ENCODE measurements around the gene NARS2. TPM values are rescaled to one million over a fixed set of nuclear protein-coding genes. Genes with fewer than 3 reads are reported as not detected.

NARS2 gene
- total RNA-seq, 6 donors from 2014 or later: 7.7 to 45.1 (median 15.5) TPM

DNA sequence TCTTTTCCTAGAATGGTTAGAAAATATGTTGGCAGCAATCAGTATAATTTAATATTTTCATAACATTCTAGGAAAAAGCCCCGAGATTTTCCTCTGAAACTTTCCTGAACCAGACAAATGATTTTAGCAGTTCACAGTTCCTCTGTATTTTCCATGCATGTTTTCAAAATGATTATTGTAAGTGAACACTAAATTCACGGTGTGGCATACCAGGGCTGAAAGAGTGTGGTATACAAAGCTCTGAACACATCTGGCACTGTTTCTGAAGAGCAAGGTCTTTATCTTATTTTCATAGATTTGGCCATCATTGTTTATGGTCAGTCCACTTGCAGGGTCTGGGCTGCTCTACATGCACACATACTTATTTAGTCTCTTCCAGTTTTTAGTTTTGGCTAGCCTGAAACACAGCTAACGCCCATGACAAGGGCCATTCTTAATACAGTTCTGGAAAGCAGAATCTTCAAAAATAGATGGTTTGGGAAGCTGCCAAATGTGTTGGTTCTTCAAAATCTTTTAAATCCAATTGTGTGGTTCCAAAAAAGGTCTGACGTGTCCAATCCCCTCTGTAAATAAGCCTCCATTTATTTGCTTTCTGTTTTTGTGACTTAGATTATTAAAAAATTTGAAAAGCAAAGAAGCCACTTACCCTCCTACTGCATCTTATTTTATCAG is 149.1 kb downstream of the NARS2 start:
- 59 to 62% methylated on average over 4 of the region's 4 CpGs for WGBS, 2 donors
- H3K27me3 ChIP-seq: no peaks in the 10 kb centered on the region
- no peaks in the 10 kb centered on the region for H3K36me3 ChIP-seq
- peak overlapping the region; percentile 59 to 73 (median 60) for H3K27ac ChIP-seq
- DNase-seq (no peak), ATAC-seq (ENCODE audit: low FRiP score in 2 of 2) (peak in 1 of 2 donors; percentile 32)
- no peak for TF ChIP-seq POLR2A (IDR thresholded peaks at IDR 0.05)
- TF ChIP-seq CTCF (IDR thresholded peaks at IDR 0.05): no peak
- no peak for TF ChIP-seq POLR2AphosphoS5 (IDR thresholded peaks at IDR 0.05)
- TF ChIP-seq EP300 (IDR thresholded peaks at IDR 0.05): no peak
- no peaks in the 10 kb centered on the region for H3K9me3 ChIP-seq
- H3K4me1 ChIP-seq: peaks cover 0 to 10% (median 3%) of the 10 kb centered on the region in 4 donors
- no peak overlapping the region for H3K4me3 ChIP-seq

GRCh38 chr11:78424334-78425270 is 150.1 kb downstream of the NARS2 start:
- ATAC-seq (ENCODE audit: low FRiP score in 2 of 2): peak; percentile 52 to 59
- no peak overlapping the region for H3K4me3 ChIP-seq
- H3K27ac ChIP-seq: peak overlapping the region; percentile 59 to 73 (median 60)
- H3K4me1 ChIP-seq: peaks cover 8 to 20% (median 12%) of the 10 kb centered on the region in 4 donors
- H3K36me3 ChIP-seq: no peaks in the 10 kb centered on the region
- DNase-seq: no peak
- 62 to 67% methylated on average over 7 of the region's 7 CpGs for WGBS, 2 donors
- TF ChIP-seq EP300 (IDR thresholded peaks at IDR 0.05): peak in 2 of 4 donors; percentile 3 to 5
- TF ChIP-seq POLR2A (IDR thresholded peaks at IDR 0.05): peak in 1 of 4 donors; percentile 22
- TF ChIP-seq CTCF (IDR thresholded peaks at IDR 0.05): no peak
- TF ChIP-seq POLR2AphosphoS5 (IDR thresholded peaks at IDR 0.05): peak in 1 of 2 donors; percentile 57
- no peaks in the 10 kb centered on the region for H3K9me3 ChIP-seq
- H3K27me3 ChIP-seq: no peaks in the 10 kb centered on the region

DNA sequence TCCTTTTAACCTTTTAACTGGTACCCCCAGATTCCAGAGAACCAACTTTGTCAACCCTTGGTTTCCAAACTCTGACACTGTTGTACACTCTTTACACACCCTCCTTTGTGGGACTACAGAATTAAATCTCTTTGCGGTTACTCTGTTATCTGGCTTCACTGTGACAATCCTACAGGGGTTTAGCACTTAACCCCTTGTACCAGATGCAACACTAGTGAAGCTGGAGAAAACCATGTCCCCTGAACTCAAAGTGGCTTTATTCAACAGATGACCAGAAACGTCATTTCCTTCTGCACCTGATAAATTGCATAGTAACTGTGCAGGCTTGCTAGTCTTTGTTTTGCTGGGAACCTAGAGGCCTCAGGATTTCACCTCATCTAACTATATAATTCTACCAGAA is 151.4 kb downstream of the NARS2 start:
- Histone ChIP-seq H3K4me3 (no peak overlapping the region), H3K36me3 (no peaks in the 10 kb centered on the region), H3K9me3 (no peaks in the 10 kb centered on the region), H3K27ac (no peak overlapping the region), H3K27me3 (no peaks in the 10 kb centered on the region), H3K4me1 (peaks cover 19 to 33% (median 24%) of the 10 kb centered on the region in 4 donors)
- TF ChIP-seq CTCF (IDR thresholded peaks at IDR 0.05) (no peak), POLR2A (IDR thresholded peaks at IDR 0.05) (no peak), EP300 (IDR thresholded peaks at IDR 0.05) (no peak), POLR2AphosphoS5 (IDR thresholded peaks at IDR 0.05) (no peak)
- DNase-seq: no peak
- no peak for ATAC-seq (ENCODE audit: low FRiP score in 2 of 2)
- WGBS, 2 donors: 75 to 76% methylated on average over 2 of the region's 2 CpGs

DNA sequence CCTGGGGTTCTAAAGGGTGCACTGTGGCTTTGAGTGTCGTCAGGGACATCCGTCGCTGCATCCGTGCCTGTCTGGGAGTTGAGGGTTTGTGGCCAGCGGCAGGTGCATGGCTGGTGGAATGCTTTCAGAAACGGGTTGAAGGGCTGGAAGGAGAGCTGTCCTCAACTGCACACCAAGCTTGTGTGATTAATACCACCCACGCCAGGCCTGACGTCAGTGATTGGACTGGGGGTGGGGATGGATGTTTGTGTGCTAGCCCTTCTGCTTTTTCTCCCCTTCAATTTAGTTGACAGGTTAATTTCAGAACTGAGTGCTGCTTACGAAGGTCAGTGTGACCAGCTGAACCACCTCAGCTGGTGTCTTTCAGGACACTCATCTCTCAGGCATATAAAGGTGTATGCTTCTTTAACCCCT is 153.9 kb downstream of the NARS2 start:
- 21 to 22% methylated on average over 9 of the region's 9 CpGs for WGBS, 2 donors
- H3K4me1 ChIP-seq: peaks cover 20 to 39% (median 27%) of the 10 kb centered on the region in 4 donors
- H3K27me3 ChIP-seq: no peaks in the 10 kb centered on the region
- no peaks in the 10 kb centered on the region for H3K36me3 ChIP-seq
- H3K27ac ChIP-seq: peak overlapping the region in 3 of 4 donors; percentile 40 to 99 (median 98)
- H3K9me3 ChIP-seq: no peaks in the 10 kb centered on the region
- DNase-seq (peak in 1 of 2 donors; percentile 78), ATAC-seq (ENCODE audit: low FRiP score in 2 of 2) (no peak)
- no peak overlapping the region for H3K4me3 ChIP-seq
- no peak for TF ChIP-seq CTCF (IDR thresholded peaks at IDR 0.05)
- TF ChIP-seq POLR2A (IDR thresholded peaks at IDR 0.05): peak in 1 of 4 donors; percentile 41
- peak; percentile 34 to 56 for TF ChIP-seq POLR2AphosphoS5 (IDR thresholded peaks at IDR 0.05)
- peak in 2 of 4 donors; percentile 54 to 85 for TF ChIP-seq EP300 (IDR thresholded peaks at IDR 0.05)
